ENCODE data around the gene SLC2A13. TPM values are rescaled to one million over a fixed set of nuclear protein-coding genes. Genes with fewer than 3 reads are reported as not detected.

The SLC2A13 gene
- total RNA-seq, 6 donors from 2014 or later, result 9.9 to 25.9 (median 16.0) TPM

DNA sequence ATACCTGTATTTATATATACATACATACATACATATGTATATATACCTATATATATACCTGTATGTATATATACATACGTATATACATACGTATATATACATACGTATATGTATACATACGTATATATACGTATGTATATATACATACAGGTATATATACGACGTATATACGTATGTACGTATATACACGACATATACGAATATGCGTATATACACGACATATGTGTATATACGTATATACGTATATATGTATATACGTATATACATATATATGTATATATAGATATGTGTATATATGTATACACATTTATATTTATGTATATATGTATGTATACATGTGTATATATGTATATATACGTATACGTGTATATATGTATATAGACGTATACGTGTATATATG lies 393.5 kb downstream of the SLC2A13 start:
- no peaks in the 10 kb centered on the region for H3K27me3 ChIP-seq
- H3K4me1 ChIP-seq, result no peaks in the 10 kb centered on the region
- no peaks in the 10 kb centered on the region for H3K9me3 ChIP-seq
- no peak overlapping the region for H3K4me3 ChIP-seq
- TF ChIP-seq, protein P1, sequence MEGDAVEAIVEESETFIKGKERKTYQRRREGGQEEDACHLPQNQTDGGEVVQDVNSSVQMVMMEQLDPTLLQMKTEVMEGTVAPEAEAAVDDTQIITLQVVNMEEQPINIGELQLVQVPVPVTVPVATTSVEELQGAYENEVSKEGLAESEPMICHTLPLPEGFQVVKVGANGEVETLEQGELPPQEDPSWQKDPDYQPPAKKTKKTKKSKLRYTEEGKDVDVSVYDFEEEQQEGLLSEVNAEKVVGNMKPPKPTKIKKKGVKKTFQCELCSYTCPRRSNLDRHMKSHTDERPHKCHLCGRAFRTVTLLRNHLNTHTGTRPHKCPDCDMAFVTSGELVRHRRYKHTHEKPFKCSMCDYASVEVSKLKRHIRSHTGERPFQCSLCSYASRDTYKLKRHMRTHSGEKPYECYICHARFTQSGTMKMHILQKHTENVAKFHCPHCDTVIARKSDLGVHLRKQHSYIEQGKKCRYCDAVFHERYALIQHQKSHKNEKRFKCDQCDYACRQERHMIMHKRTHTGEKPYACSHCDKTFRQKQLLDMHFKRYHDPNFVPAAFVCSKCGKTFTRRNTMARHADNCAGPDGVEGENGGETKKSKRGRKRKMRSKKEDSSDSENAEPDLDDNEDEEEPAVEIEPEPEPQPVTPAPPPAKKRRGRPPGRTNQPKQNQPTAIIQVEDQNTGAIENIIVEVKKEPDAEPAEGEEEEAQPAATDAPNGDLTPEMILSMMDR (IDR thresholded peaks at IDR 0.05), result no peak
- TF ChIP-seq POLR2A (IDR thresholded peaks at IDR 0.05), result no peak
- TF ChIP-seq POLR2AphosphoS5 (IDR thresholded peaks at IDR 0.05), result no peak
- no peak for TF ChIP-seq EP300 (IDR thresholded peaks at IDR 0.05)
- no peak for ATAC-seq (ENCODE audit: low FRiP score in 2 of 2)
- DNase-seq, result no peak
- no peaks in the 10 kb centered on the region for H3K36me3 ChIP-seq
- no peak overlapping the region for H3K27ac ChIP-seq
- 92 to 93% methylated on average over 20 of the region's 20 CpGs for WGBS, 2 donors

Small RNA genes lying within 50 kb of the gene (small RNA-seq; reads per million reads assigned to genes)
- 0 reads per million in 4 donors for gene RF00414

Other genes with a start within 250 kb of the SLC2A13 start
- 100 to 1,000 TPM; 232 to 719 (median 390) TPM for gene LRRK2, start 118.9 kb upstream of the SLC2A13 start, total RNA-seq

All from upper lobe of left lung (tissue), 6 donors.